ENCODE data around the gene NAT9.

Gene NAT9

GRCh38 chr17:74761419-74761818, 14.7 kb downstream of the NAT9 start:
- DNase-seq (ENCODE audit: low spot score) = no peak

GRCh38 chr17:74760404-74761105, 15.6 kb downstream of the NAT9 start:
- no peak for DNase-seq (ENCODE audit: low spot score)

GRCh38 chr17:74759941-74760340, 16.2 kb downstream of the NAT9 start:
- no peak for DNase-seq (ENCODE audit: low spot score)

DNA sequence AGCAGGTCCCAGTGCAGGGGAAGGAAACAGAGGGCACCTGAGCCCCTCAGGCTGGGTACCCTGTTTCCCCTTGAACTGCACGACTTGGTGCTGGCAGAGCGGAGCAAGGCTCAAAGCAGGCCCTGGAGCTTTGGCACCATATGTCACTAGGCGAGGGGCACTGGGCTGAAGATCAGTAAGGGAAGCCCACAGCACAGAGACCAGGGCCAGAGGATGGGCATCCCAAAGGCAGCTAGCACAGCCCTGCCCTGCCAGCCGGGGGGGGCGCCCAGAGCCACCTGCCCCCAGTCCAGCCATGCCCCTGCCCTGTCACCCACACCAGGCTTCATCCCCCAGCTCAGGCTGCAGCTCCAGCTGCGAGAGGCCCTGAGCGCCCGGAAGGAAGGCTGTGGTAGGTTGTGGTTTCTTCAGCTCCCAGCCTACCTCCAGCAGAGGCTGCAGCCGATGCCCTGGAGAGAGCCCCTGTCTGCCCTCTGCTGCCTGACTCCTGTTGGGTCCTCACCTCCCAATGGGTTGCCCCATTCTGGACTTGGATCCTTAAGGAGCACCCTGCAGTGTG, 16.8 kb downstream of the NAT9 start:
- DNase-seq (ENCODE audit: low spot score) = no peak

GRCh38 chr17:74758848-74759168, 17.3 kb downstream of the NAT9 start:
- DNase-seq (ENCODE audit: low spot score) = no peak

DNA sequence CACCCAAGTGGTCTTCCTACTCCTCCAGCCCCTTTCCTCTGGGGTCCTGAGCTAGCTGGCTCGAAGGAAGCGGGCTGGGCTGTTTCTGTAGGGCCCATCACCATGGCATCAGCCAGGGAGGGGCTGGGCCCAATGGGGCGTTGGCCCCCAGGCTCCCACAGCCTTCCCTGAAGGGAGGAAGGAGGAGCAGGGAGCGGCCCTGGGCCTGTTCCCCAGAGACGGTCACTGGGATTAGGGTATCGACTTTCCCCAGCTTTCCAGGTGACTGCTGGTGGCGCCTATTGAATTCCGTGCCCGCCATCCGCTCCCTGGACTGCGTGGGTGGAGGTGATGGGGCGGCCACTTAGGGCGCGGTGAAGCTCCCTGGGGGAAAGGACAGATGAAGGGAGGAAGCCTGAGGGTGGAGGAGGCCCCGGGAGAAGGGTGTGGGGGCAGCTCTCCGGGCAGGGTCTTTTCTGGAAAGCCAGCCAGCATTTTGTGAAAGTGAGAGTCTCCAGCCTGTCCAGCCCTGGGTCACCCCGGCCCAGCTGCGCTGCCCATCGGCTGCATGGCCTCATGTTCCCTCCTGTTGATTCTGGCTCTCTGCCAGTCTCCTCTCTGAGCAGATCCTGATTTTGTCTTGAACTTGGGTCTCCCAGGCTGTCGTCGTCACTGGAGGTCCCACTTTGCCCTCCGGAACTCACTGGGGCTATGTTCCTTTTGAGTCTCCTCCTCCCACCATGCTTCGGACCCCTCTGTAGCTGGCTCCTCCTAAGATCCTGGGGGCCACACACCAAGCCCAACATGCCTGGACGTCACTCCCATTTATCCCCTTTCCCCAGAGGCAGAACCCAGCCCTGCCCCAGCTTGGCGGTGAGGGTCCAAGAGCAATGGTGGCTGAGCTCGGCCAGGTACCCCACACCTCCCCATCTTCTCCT, 18.0 kb downstream of the NAT9 start:
- no peak for DNase-seq (ENCODE audit: low spot score)

- peak; percentile 75 for DNase-seq (ENCODE audit: low spot score)
Measured at GRCh38 chr17:74757502-74757901, 18.6 kb downstream of the NAT9 start.

- no peak for DNase-seq (ENCODE audit: low spot score)
Measured at GRCh38 chr17:74756891-74757290, 19.3 kb downstream of the NAT9 start.

GRCh38 chr17:74755533-74755932, 20.6 kb downstream of the NAT9 start:
- no peak for DNase-seq (ENCODE audit: low spot score)

- no peak for DNase-seq (ENCODE audit: low spot score)
Measured at GRCh38 chr17:74754832-74755231, 21.3 kb downstream of the NAT9 start.

- DNase-seq (ENCODE audit: low spot score) = no peak
Measured at GRCh38 chr17:74752822-74753401, 23.2 kb downstream of the NAT9 start.

GRCh38 chr17:74752415-74752814, 23.7 kb downstream of the NAT9 start:
- no peak for DNase-seq (ENCODE audit: low spot score)

- peak; percentile 63 for DNase-seq (ENCODE audit: low spot score)
Measured at GRCh38 chr17:74750327-74751069, 25.6 kb downstream of the NAT9 start.

- no peak for DNase-seq (ENCODE audit: low spot score)
Measured at GRCh38 chr17:74750039-74750326, 26.2 kb downstream of the NAT9 start.

- no peak for DNase-seq (ENCODE audit: low spot score)
Measured at GRCh38 chr17:74749279-74750038, 26.7 kb downstream of the NAT9 start.

- DNase-seq (ENCODE audit: low spot score) = peak; percentile 95
Measured at GRCh38 chr17:74748529-74749278, 27.4 kb downstream of the NAT9 start, which contains the start of gene NHERF1. Gene NHERF1, plus strand, starts transcription at chr17:74748628. Its CDS starts 219 bp downstream, at chr17:74748847.

DNA sequence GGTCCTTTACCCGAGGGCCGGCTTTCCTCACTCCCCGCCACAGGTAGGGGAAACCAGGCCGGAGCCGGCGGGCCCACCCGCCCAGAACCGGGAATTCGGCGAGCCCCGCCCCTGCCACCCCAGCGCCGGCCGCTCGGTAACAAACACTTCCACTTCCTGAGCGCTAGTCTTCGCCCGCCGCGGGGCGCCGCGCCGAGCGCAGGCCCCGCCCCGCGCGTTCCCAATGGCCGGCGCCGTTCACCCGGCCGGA, 27.9 kb downstream of the NAT9 start:
- DNase-seq (ENCODE audit: low spot score) = no peak

DNA sequence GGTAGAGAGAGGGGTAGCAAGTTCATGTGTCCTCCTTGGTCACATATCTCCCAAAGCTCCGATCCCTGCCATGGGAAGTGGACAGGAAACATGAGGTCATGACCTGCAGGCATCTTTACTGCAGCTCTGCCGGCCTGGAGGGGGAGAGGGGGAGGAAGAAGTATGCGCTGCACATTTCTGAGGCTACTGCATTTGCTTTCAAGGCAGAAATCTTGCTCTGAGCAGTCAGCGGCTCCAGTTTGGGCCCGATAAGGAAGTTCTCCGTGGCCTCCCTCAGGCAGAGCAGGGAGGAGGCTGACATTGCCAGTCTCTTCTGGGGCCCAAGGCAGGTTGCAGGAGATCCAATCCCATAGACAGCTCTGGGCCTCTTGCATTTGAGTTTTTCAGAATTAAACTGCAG, 29.2 kb downstream of the NAT9 start:
- DNase-seq (ENCODE audit: low spot score) = no peak

DNA sequence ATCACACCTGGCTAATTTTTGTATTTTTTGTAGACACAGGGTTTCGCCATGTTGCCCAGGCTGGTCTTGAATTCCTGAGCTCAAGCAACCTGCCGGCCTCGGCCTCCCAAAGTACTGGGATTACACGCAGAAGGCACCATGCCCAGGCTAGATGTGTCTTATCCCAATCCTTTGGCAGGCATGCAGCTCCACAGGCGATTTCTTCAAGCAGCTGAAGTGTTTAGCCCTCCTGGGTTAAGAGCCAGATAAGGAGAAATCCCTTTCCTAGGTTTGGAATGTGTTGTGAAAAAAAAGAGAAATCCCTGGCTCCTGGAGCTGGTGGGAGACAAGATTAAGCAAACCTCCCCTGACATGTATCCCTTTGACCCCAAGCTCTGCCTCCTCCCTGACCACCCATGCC, 29.8 kb downstream of the NAT9 start:
- no peak for DNase-seq (ENCODE audit: low spot score)

DNA sequence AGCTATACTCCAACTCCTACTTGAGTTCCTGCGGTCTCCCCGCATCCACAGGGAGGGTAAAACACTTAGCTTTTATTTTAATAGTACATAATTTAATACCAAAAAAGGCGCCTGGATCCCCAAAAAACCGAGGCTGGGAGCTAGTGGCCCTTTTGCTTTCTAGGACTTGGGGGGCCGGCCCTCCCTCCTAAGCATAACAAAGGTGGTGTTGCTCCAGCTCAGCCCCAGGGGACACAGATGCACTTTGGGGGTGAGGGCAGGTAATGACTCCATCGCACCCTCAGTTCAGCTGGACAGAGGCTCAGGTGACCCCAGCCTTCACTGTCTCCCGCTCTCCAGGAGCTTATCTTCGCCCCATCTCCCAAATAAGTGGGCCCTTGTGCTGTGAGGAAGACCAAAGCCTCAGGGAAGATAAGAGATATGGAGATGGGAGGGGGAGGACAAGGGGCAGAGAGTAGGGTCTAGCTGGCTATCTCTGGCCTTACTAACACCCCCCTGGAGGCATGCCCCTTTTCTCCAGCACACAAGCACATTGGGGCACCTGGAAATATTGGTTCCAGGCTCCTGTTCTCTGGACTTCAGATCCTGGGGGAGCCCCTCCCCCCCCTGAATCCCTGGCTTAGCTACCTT, 30.5 kb downstream of the NAT9 start:
- DNase-seq (ENCODE audit: low spot score) = no peak
